Measurements from ENCODE around the gene MACROD1. TPM values are rescaled to one million over a fixed set of nuclear protein-coding genes. Genes with fewer than 3 reads are reported as not detected.

The MACROD1 gene
- total and polyA plus RNA-seq, 2 donors (not counting 1 experiment from before 2014, with no cell fraction given): 2.7 to 8.6 TPM

DNA sequence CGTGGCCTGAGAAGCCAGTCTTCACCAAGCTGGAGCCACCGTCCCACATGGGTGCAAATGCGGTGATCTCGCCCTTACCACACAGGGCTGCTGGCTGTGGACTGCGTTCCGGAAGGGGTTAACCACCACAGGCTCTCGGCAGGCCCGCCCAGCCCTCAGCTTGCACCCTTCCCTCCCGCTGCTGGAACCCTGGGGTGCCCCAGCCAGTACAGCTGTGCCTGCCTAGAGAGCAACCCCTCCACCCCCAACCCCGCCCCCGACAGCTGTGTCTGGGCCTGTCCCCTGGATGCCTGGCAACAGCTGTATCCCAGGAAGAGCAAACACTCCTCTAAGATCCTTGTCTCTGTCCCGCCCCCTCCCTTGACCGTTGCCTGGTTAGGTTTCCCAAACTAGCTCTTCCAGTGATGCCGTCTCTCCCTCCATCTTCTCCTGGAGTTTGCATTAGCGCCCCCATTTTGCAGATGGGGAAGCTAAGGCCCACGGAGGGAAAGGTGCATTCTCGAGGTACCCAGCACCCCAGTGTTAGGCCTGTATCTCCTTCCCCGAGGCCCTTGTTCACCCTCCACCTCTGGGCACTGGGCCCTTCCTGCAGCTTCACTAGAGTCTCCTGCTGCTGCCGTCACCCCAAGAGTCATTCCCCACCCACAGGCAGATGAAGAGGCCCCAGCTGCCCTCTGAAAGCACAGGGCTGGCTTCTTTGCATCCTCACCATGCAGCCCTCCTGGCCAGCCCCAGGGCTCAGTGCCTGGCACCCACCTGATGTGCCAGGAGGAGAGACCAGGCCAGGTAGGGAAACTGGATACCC, 204.1 kb downstream of the MACROD1 start:
- no peaks in the 10 kb centered on the region for H4K20me1 ChIP-seq (ENCODE audit: control insufficient read depth, insufficient read depth, low read length, poor library complexity, severe bottlenecking)
- ChIA-PET POLR2A (no interaction called here), CTCF (interaction anchor here (1.8 to 2.5 kb wide), 2 partner anchors 16 to 125 kb away, joined by 5 to 6 read pairs; no protein-coding TSS in a partner anchor)
- Mint-ChIP-seq H3K27ac (no peak overlapping the region), H3K4me1 (peaks cover 2% of the 10 kb centered on the region), H3K9me3 (ENCODE audit: insufficient read depth) (no peaks in the 10 kb centered on the region), H3K27me3 (no peaks in the 10 kb centered on the region), H3K4me3 (no peak overlapping the region)
- H2AFZ ChIP-seq (ENCODE audit: insufficient read depth, low read depth, low read length, poor library complexity, severe bottlenecking): no peak overlapping the region
- H3K36me3 ChIP-seq (replicated peaks in 1 of 2; ENCODE audit: control extremely low read depth in 1 of 2, control insufficient read depth in 1 of 2, extremely low read depth in 1 of 2, insufficient read depth in 2 of 2, low read length in 1 of 2): no peaks in the 10 kb centered on the region
- H3K27ac ChIP-seq (ENCODE audit: low read length in 2 of 2): no peak overlapping the region
- H3K27me3 ChIP-seq (replicated peaks in 1 of 4; ENCODE audit: control extremely low read depth in 1 of 4, control insufficient read depth in 3 of 4, insufficient read depth in 4 of 4, low read length in 3 of 4): no peaks in the 10 kb centered on the region
- DNase-seq: no peak
- H3K79me2 ChIP-seq (ENCODE audit: control insufficient read depth, insufficient read depth, low read length): no peaks in the 10 kb centered on the region
- no peaks in the 10 kb centered on the region for H3K4me1 ChIP-seq (ENCODE audit: control insufficient read depth in 2 of 2, insufficient read depth in 2 of 2, low read length in 2 of 2)
- no peak overlapping the region for H3K4me3 ChIP-seq (ENCODE audit: control extremely low read depth in 1 of 5, extremely low read depth in 1 of 5, insufficient read depth in 1 of 5, low read depth in 2 of 5, low read length in 4 of 5)
- no peak overlapping the region for H3K9ac ChIP-seq (ENCODE audit: low read length)
- 69% methylated on average over 19 of the region's 19 CpGs for WGBS (ENCODE audit: insufficient coverage)
- no peak overlapping the region for H3K4me2 ChIP-seq (replicated peaks; ENCODE audit: low read depth, low read length, poor library complexity, severe bottlenecking)
- no peaks in the 10 kb centered on the region for H3K9me3 ChIP-seq (ENCODE audit: control extremely low read depth in 1 of 3, control insufficient read depth in 2 of 3, insufficient read depth in 1 of 3, low read length in 2 of 3)
- intact Hi-C loops (cut with micrococcal nuclease): no loop called here
- ATAC-seq (ENCODE audit: low read depth): no peak
- TF ChIP-seq, protein P1, sequence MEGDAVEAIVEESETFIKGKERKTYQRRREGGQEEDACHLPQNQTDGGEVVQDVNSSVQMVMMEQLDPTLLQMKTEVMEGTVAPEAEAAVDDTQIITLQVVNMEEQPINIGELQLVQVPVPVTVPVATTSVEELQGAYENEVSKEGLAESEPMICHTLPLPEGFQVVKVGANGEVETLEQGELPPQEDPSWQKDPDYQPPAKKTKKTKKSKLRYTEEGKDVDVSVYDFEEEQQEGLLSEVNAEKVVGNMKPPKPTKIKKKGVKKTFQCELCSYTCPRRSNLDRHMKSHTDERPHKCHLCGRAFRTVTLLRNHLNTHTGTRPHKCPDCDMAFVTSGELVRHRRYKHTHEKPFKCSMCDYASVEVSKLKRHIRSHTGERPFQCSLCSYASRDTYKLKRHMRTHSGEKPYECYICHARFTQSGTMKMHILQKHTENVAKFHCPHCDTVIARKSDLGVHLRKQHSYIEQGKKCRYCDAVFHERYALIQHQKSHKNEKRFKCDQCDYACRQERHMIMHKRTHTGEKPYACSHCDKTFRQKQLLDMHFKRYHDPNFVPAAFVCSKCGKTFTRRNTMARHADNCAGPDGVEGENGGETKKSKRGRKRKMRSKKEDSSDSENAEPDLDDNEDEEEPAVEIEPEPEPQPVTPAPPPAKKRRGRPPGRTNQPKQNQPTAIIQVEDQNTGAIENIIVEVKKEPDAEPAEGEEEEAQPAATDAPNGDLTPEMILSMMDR (IDR thresholded peaks at IDR 0.05): no peak

DNA sequence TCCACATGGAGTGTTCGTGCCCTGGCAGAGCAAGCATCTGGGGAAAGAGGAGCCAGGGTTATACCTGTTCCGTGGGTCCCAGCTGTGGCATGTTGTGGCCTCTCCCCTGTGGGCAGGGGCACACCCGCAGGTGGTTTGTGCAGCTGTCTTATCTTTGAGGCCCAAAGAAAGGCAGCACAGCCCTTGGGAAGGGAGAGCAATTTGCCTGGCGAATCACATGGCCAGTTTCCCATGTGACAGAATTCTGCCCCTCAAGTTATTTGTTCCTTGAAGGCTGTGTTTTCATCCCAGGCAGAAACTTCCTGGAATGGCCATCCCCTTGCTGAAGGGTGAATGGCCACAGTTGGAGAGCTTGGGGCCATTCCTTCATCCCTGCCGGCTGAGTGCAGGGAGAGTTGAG, 207.9 kb downstream of the MACROD1 start:
- TF ChIP-seq EZH2 (IDR thresholded peaks at IDR 0.05; ENCODE audit: borderline replicate concordance, insufficient read depth, low read depth, low read length, poor library complexity, severe bottlenecking): no peak
- TF ChIP-seq, protein P1 (IDR thresholded peaks at IDR 0.05): no peak
- intact Hi-C loops (cut with micrococcal nuclease): no loop called here
- Mint-ChIP-seq H3K27ac (no peak overlapping the region), H3K27me3 (no peaks in the 10 kb centered on the region), H3K4me1 (peaks cover 2% of the 10 kb centered on the region), H3K4me3 (no peak overlapping the region), H3K9me3 (ENCODE audit: insufficient read depth) (no peaks in the 10 kb centered on the region)
- ATAC-seq (ENCODE audit: low read depth): no peak
- Histone ChIP-seq H3K4me2 (replicated peaks; ENCODE audit: low read depth, low read length, poor library complexity, severe bottlenecking) (no peak overlapping the region), H3K9ac (ENCODE audit: low read length) (no peak overlapping the region), H3K4me1 (ENCODE audit: control insufficient read depth in 2 of 2, insufficient read depth in 2 of 2, low read length in 2 of 2) (no peaks in the 10 kb centered on the region), H3K79me2 (ENCODE audit: control insufficient read depth, insufficient read depth, low read length) (no peaks in the 10 kb centered on the region), H3K36me3 (replicated peaks in 1 of 2; ENCODE audit: control extremely low read depth in 1 of 2, control insufficient read depth in 1 of 2, extremely low read depth in 1 of 2, insufficient read depth in 2 of 2, low read length in 1 of 2) (peaks cover 0 to 33% of the 10 kb centered on the region in 2 experiments), H4K20me1 (ENCODE audit: control insufficient read depth, insufficient read depth, low read length, poor library complexity, severe bottlenecking) (no peaks in the 10 kb centered on the region), H3K4me3 (ENCODE audit: control extremely low read depth in 1 of 5, extremely low read depth in 1 of 5, insufficient read depth in 1 of 5, low read depth in 2 of 5, low read length in 4 of 5) (no peak overlapping the region), H3K27ac (ENCODE audit: low read length in 2 of 2) (no peak overlapping the region), H2AFZ (ENCODE audit: insufficient read depth, low read depth, low read length, poor library complexity, severe bottlenecking) (no peak overlapping the region), H3K27me3 (replicated peaks in 1 of 4; ENCODE audit: control extremely low read depth in 1 of 4, control insufficient read depth in 3 of 4, insufficient read depth in 4 of 4, low read length in 3 of 4) (no peaks in the 10 kb centered on the region), H3K9me3 (ENCODE audit: control extremely low read depth in 1 of 3, control insufficient read depth in 2 of 3, insufficient read depth in 1 of 3, low read length in 2 of 3) (no peaks in the 10 kb centered on the region)
- ChIA-PET CTCF (interaction anchor here (1.8 kb wide), 1 partner anchor 121 kb away, joined by 10 read pairs; no protein-coding TSS in a partner anchor), POLR2A (no interaction called here)
- WGBS (ENCODE audit: insufficient coverage): 86% methylated on average over 3 of the region's 5 CpGs
- DNase-seq: no peak

Data from B cell (primary cell).